HG03139 (cell line): Measurements from ENCODE around the gene SBK3.
"Not testable (repeated sequence)": the region's sequence is repeated elsewhere in the genome, so short reads cannot be mapped to it uniquely, and the experiment has no call there.

ENCODE experiments used
- ATAC-seq: cut with Tn5 transposase; IDR thresholded peaks from one replicate; pipeline ENCODE4 v1.9.1; 2021; ENCODE audit not compliant: unreplicated experiment

SBK3 gene

DNA sequence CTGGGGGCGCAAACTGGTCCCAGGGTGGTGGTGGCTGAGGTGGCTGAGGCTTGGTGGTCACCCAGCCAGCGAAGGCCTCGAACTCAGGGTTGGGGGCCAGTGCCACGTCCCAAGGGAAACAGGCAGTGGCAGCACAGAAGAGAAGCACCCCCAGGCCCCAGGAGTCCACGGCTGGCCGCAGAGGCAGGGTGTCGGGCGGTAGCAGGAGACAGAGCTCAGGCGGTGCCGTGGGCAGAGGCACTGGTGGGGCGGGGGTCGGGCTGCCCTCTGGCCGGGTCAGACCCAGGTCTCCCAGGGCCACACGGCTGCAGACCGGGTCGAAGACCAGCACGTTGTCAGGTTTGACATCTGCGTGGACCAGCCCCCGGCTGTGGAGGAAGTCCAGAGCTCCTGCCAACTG lies 4.3 kb downstream of the SBK3 start:
- no peak for ATAC-seq

DNA sequence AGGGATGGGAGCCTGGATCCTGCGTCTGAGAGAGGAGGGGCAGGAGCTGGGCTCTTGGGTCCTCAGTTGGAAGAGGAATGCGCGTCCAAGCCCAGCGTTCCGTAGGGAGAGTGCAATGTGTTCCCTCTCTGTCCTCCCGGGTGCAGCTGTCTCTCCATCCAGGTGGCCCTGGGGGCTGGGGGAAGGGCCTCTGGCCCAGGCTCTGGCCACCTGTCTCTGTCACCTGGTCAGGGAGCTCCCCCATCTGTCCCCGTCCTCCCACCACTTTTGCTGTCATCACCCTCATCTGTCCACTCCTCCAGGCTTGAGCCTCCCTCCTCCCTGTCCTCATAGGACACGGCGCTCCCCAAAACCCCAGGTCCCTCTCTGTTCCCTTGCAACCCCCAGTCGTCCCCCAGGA lies 4.7 kb downstream of the SBK3 start:
- ATAC-seq = no peak

DNA sequence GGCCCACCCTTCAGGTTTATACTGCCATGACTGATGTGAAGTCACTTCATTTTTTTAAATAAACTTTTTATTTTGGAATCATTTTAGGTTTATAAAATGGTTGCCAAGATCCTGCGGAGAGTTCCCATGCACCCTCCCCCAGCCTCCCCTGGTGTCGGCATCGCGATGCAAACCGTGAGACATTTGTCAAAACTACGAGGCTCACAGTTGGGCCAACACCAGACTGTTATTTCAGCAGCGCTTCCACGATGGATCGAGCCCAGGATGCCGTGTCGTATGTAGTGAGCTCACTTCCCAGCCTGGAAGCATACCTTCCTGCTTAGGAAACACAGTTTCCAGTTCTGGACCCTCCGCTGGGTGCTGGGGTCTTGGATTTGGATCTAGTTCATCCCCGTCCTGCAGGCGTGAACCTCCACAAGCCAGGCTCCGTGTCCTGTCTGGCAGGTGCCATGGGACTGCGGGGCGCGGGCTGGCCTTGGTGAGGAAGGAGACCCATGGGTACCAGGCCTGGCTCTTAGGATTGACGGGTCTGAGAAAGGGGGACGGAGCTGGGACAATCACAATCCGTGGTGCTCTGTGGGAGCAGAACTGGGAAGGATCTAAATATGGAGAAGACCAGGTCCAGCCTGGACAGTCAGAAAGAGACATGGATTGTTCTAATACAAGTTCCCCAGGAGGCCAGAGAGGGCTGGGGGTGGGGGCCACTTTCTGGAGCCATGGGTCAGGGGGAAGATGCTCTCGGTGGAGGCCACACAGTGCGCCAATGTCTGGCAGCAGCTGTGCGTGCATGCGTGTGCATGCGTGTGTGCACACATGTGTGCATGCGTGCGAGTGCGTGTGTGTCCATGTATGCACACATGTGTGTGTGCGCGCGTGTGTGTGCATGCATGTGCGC lies 6.0 kb downstream of the SBK3 start:
- no peak for ATAC-seq

GRCh38 chr19:55538132-55538531 lies 7.2 kb downstream of the SBK3 start:
- ATAC-seq = no peak

DNA sequence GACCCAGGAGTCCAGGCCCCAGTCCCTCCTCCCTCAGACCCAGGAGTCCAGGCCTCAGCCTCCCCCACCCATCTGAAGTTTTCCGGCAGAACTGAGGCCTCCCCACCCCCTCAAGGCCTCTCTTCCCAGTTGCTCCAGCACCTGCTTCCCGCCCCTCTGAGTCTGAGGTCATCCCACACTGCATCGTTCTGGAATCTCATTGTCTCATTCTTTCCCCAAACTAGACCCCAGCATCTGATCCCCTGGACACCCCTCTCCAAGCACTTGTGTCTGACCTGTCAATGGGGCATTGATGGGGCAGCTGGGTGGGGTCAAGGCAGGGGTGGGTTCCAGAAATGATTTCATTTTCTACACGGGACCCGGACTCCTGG lies 7.6 kb downstream of the SBK3 start:
- ATAC-seq = no peak

GRCh38 chr19:55536951-55537740 lies 8.2 kb downstream of the SBK3 start, which contains the start of gene SBK2:
Gene SBK2 (minus strand): TSS chr19:55537133. CDS start chr19:55536294, 839 bp downstream.
- ATAC-seq = no peak

DNA sequence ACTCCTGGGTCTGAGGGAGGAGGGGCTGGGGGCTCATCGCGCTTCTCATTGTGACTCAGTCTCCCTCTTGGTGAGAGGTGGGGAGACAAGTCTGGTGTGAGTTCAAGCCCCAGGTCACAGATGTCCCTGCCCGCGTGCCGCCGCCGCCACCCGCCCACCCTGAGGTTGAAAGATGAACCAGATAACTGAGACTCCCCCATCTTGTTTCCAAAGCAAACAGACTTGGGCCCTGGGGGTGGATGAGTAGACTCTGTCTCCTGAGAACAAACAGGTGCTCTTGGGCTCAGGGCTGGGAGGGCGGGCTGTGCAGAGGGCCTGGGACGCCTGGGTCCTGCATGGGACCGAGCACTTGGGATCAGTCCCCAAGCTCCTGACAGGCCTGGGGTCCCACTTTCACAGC lies 9.0 kb downstream of the SBK3 start:
- ATAC-seq = no peak

GRCh38 chr19:55535965-55536350 lies 9.4 kb downstream of the SBK3 start:
- no peak for ATAC-seq

GRCh38 chr19:55535173-55535964 lies 10.0 kb downstream of the SBK3 start:
- no peak for ATAC-seq

- ATAC-seq = not testable (repeated sequence)
Observed at GRCh38 chr19:55534280-55534679, 11.1 kb downstream of the SBK3 start.

- no peak for ATAC-seq
Observed at GRCh38 chr19:55530996-55531395, 14.3 kb downstream of the SBK3 start.

- no peak for ATAC-seq
Observed at GRCh38 chr19:55529636-55530234, 15.6 kb downstream of the SBK3 start.

GRCh38 chr19:55528030-55528803 lies 17.1 kb downstream of the SBK3 start:
- ATAC-seq = no peak

DNA sequence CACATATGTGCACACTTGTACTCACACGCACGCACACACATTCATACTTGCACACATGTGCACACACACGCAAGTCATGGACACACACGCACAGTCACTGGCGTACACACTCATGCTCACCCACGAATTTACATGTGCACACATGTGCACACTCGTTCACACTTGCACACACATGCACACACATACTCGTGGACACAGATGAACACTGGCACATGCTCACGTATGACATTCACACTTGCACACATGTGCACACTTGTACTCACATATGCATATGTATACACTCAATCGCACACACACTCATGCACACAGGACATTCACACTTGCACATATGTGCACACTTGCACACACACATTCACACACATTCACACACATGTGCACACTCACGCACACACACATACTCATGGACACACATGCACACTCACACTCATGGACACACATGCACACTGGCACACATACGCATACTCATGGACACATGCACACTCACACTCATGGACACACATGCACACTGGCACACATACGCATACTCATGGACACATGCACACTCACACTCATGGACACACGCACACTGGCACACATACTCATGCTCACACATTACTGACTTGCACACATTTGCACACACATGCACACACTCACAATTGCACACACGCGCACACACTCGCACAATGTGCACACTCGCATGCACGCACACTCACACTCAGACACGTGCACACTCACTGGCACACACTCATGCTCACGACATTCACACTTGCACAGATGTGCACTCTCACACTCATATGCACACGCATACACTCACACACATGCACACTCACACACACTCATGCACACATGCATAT lies 17.9 kb downstream of the SBK3 start:
- no peak for ATAC-seq

GRCh38 chr19:55526216-55527196 lies 18.8 kb downstream of the SBK3 start:
- ATAC-seq = no peak

- no peak for ATAC-seq
Observed at GRCh38 chr19:55525289-55526101, 19.8 kb downstream of the SBK3 start.

DNA sequence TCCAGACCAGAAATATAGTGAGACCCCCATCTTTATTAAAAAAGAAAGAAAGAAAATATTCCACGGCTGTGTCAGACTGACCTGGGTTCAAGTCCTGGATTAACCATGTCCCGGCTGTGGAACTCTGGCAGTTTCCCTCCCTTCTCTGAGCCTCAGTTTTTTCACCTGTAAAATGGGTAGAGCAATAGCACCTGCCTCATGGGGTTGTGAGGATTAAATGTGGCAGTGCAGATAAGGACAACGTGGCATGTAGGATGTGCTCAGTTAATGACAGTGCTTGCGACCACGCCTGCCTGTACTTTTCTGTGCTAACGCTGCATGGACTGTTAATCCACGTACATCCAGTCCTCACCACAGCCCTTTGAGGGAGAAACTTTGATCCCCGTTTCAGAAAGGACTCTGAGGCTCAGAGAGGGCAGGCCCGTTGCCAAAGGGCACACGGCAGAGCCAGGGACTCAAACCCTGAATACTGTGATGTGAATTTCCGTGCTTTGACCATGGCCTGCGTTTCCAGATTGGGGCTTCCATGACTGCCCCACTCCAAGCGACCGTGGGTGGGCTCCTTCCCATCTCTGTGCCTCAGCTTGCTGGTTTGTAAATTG lies 24.6 kb downstream of the SBK3 start:
- ATAC-seq = no peak
